ENCODE results near the gene KCNK16.

The KCNK16 gene

GRCh38 chr6:39281312-39281980, 41.1 kb downstream of the KCNK16 start:
- in situ Hi-C loops (cut with MboI; ENCODE audit: low sequenced_read_pairs), result no loop called here

GRCh38 chr6:39280247-39280731, 42.2 kb downstream of the KCNK16 start:
- in situ Hi-C loops (cut with MboI; ENCODE audit: low sequenced_read_pairs), result no loop called here

GRCh38 chr6:39279539-39279938, 43.0 kb downstream of the KCNK16 start:
- in situ Hi-C loops (cut with MboI; ENCODE audit: low sequenced_read_pairs), result no loop called here

GRCh38 chr6:39276379-39276995, 46.0 kb downstream of the KCNK16 start:
- in situ Hi-C loops (cut with MboI; ENCODE audit: low sequenced_read_pairs), result no loop called here

DNA sequence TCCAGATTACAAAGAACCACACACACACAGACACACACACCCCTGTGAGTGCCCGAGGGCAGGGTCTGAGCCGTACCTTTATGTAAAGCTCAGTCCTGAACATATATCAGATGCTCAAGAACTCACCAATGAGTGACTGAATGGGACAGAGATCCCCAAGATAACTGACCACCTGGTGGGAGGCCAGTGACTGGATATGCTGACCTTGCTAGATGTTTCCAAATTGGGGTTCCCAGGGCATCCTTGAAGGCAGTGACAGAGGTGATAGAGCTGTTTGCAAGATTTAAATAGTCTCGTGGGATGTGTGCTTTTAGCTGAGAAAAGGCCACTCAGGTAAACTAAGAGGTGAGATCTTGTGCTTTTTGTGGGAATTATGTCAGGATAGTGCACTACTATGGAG, 47.6 kb downstream of the KCNK16 start:
- in situ Hi-C loops (cut with MboI; ENCODE audit: low sequenced_read_pairs), result no loop called here

- in situ Hi-C loops (cut with MboI; ENCODE audit: low sequenced_read_pairs), result no loop called here
Measured at GRCh38 chr6:39274471-39274870, 48.0 kb downstream of the KCNK16 start.

- in situ Hi-C loops (cut with MboI; ENCODE audit: low sequenced_read_pairs), result no loop called here
Measured at GRCh38 chr6:39273406-39273821, 49.1 kb downstream of the KCNK16 start.

GRCh38 chr6:39269961-39270360, 52.5 kb downstream of the KCNK16 start:
- in situ Hi-C loops (cut with MboI; ENCODE audit: low sequenced_read_pairs), result no loop called here

DNA sequence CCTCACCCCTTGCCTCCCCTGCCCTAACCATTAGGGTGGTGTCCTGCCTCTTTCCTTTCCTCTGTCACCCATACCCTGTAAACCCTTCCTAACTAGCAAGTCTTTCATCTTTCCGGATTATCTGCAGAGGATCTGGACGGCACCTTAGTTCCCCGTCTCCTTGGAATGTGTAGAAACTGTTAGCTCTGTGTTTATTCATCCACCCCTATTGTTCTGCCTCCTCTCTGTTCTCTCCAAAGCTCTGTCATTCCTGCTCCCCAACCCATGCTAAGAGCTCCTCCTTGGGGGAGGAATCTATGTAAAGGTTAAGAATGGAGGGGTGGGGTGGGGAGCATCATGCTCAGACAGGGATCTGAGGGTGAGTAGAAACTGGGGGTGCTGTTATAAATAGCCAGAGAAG, 53.8 kb downstream of the KCNK16 start:
- in situ Hi-C loops (cut with MboI; ENCODE audit: low sequenced_read_pairs), result no loop called here

GRCh38 chr6:39268171-39268570, 54.3 kb downstream of the KCNK16 start:
- in situ Hi-C loops (cut with MboI; ENCODE audit: low sequenced_read_pairs), result no loop called here

DNA sequence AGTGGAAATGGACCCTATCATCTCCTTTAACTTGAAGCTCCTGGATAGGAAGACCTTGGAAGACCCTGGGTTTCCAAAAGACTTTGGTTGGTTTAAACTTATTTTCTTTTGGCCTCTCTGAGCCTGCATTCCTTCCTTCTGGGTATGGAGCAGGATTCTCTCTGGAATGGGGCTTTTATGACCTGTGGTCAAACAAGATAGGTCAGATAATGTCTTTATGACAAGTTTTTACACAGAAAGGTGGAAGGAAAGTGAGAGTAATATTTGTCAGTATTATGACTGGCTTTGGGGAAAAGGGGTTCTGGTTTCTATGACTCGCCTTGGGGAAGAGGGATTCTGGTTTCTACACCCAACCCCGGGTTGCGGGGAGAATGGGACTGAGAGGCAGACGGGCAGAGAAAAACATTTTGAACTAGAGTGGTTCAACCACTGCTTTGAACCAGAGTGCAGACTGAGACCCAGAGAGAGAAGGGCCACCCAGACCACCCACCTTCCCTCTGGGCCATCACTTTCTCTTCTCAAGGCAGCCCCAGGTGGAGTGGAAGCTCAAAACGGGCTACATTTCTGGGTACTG, 55.6 kb downstream of the KCNK16 start:
- in situ Hi-C loops (cut with MboI; ENCODE audit: low sequenced_read_pairs), result no loop called here

DNA sequence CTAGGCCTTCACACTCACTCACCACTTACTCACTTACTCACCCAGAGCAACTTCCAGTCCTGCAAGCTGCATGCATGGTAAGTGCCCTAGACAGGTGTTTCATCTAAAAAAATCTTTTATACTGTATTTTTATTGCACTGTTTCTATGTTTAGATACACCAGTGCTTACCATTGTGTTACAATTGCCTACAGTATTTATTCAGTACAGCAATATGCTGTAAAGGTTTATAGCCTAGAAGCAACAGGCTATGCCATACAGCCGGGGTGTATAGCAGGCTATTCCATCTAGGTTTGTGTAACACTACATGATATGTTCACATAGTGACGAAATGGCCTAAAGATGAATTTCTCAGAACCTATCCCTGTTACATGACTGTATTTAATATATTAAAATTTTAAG, 56.1 kb downstream of the KCNK16 start:
- in situ Hi-C loops (cut with MboI; ENCODE audit: low sequenced_read_pairs), result no loop called here

All from HL-60/S4 (cell line).